HG03565 (cell line): ENCODE measurements around the gene RSBN1L.
"Not testable (repeated sequence)": the region's sequence is repeated elsewhere in the genome, so short reads cannot be mapped to it uniquely, and the experiment has no call there.

Experiments
- ATAC-seq: cut with Tn5 transposase; IDR thresholded peaks from one replicate; pipeline ENCODE4 v1.9.1; 2021; ENCODE audit warnings: mild to moderate bottlenecking, moderate library complexity; ENCODE audit not compliant: unreplicated experiment

RSBN1L gene

GRCh38 chr7:77765906-77766800 is 69.9 kb downstream of the RSBN1L start:
- no peak for ATAC-seq

GRCh38 chr7:77766801-77767605 is 70.7 kb downstream of the RSBN1L start:
- no peak for ATAC-seq

GRCh38 chr7:77770316-77770715 is 74.1 kb downstream of the RSBN1L start:
- ATAC-seq = no peak

- no peak for ATAC-seq
Observed at GRCh38 chr7:77771901-77772300, 75.6 kb downstream of the RSBN1L start.

GRCh38 chr7:77778535-77778934 is 82.3 kb downstream of the RSBN1L start:
- no peak for ATAC-seq

GRCh38 chr7:77782383-77782782 is 86.1 kb downstream of the RSBN1L start:
- ATAC-seq = no peak

GRCh38 chr7:77783111-77783510 is 86.9 kb downstream of the RSBN1L start:
- no peak for ATAC-seq

GRCh38 chr7:77783545-77783944 is 87.3 kb downstream of the RSBN1L start:
- no peak for ATAC-seq

- ATAC-seq = not testable (repeated sequence)
Observed at GRCh38 chr7:77784426-77784825, 88.2 kb downstream of the RSBN1L start.

GRCh38 chr7:77786018-77786417 is 89.8 kb downstream of the RSBN1L start:
- no peak for ATAC-seq

- no peak for ATAC-seq
Observed at GRCh38 chr7:77786741-77787140, 90.5 kb downstream of the RSBN1L start.

- no peak for ATAC-seq
Observed at GRCh38 chr7:77788327-77788902, 92.2 kb downstream of the RSBN1L start.

GRCh38 chr7:77791336-77791735 is 95.1 kb downstream of the RSBN1L start:
- ATAC-seq = no peak

- no peak for ATAC-seq
Observed at GRCh38 chr7:77791956-77792355, 95.7 kb downstream of the RSBN1L start.

- ATAC-seq = no peak
Observed at GRCh38 chr7:77794000-77794399, 97.7 kb downstream of the RSBN1L start.

- no peak for ATAC-seq
Observed at GRCh38 chr7:77796109-77796508, 99.8 kb downstream of the RSBN1L start.

- ATAC-seq = no peak
Observed at GRCh38 chr7:77796960-77797359, 100.7 kb downstream of the RSBN1L start.

GRCh38 chr7:77797734-77798393 is 101.6 kb downstream of the RSBN1L start:
- ATAC-seq = peak; percentile 6

GRCh38 chr7:77798394-77799077 is 102.3 kb downstream of the RSBN1L start, which contains the start of the genes PHTF2 and TMEM60:
Gene PHTF2, plus strand, starts transcription at chr7:77798773.
Gene TMEM60, minus strand, starts transcription at chr7:77798434. Its CDS starts 4,061 bp downstream, at chr7:77794373.
- peak; percentile 82 for ATAC-seq
